Omental fat pad (tissue), 4 donors: ENCODE measurements around the gene MSANTD2. TPM values are rescaled to one million over a fixed set of nuclear protein-coding genes. Genes with fewer than 3 reads are reported as not detected.

ENCODE experiments used
- ATAC-seq: fragments of 150-250 bp; one replicate; pipeline ENCODE4 v1.9.1; 2016; ENCODE audit warnings: mild to moderate bottlenecking, moderate library complexity; ENCODE audit not compliant: low FRiP score
- DNase-seq: peaks from one replicate; pipeline ENCODE4 v3.0.0-alpha.2; 2019; ENCODE audit warnings: low spot score
- CTCF ChIP-seq, 3 donors: fragments of 450-650 bp; IDR thresholded peaks; one replicate each; pipeline ENCODE4 v1.5.1; 2016 to 2017; ENCODE audit warnings: antibody characterized with exemption in 3 of 3, mild to moderate bottlenecking in 3 of 3, moderate library complexity in 2 of 3
- total RNA-seq, 4 donors: library from RNA; depleted of rRNA; stranded (reverse); fragments of >200 nt; gene quantifications; one replicate each; pipeline ENCODE4 v1.1.0, GENCODE V29; 2016

The MSANTD2 gene
- total RNA-seq, 4 donors from 2014 or later: 12.9 to 27.1 (median 16.2) TPM

GRCh38 chr11:124823512-124824376, 23.5 kb upstream of the MSANTD2 start:
- ATAC-seq: no peak

GRCh38 chr11:124821995-124822730, 22.0 kb upstream of the MSANTD2 start:
- no peak for TF ChIP-seq CTCF (IDR thresholded peaks at IDR 0.05)
- ATAC-seq (no peak), DNase-seq (no peak)

More at GRCh38 chr11:124823512-124824376, 23.5 kb upstream of the MSANTD2 start:
- DNase-seq: no peak
- TF ChIP-seq CTCF (IDR thresholded peaks at IDR 0.05): no peak

GRCh38 chr11:124817036-124817435, 16.8 kb upstream of the MSANTD2 start:
- DNase-seq (no peak), ATAC-seq (no peak)
- TF ChIP-seq CTCF (IDR thresholded peaks at IDR 0.05): no peak

DNA sequence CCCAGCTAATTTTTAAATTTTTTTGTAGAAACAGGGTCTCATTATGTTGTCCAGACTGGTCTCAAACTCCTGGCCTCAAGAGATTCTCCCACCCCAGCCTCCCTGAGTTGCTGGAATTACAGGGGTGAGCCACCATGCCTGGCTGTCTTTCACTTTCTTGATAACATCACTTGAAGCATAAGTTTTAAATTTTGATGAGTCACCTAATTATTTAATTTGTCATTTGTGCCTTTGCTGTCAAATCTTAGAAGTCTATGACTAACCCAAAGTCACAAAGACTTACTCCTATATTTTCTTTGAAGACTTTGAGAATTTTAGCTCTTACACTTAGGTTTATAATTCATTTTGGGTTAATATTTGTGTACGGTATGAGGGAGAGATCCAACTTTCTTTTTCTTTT, 14.5 kb upstream of the MSANTD2 start:
- TF ChIP-seq CTCF (IDR thresholded peaks at IDR 0.05): no peak
- DNase-seq (no peak), ATAC-seq (no peak)

DNA sequence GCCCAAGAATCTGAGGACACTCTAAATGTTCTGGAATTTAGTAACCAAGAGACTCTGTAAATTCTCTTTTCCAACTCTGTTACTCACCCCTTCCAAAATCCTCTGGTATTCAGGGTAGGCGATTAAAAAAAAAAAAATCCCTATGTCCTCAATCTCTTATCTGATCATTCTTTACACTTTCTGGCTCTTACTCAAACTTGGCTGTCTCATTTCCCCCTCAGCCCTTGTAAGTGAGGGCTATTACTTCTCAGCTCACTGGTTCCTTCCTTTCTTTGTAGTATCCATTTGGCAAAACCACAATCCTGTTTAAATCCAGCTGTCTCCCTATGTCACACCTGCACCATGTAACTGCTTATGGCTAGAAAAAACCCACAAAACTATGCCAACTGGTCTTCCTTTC, 12.7 kb upstream of the MSANTD2 start:
- TF ChIP-seq CTCF (IDR thresholded peaks at IDR 0.05): no peak
- no peak for ATAC-seq

GRCh38 chr11:124811399-124812125, 11.4 kb upstream of the MSANTD2 start:
- DNase-seq: no peak
- no peak for ATAC-seq
- no peak for TF ChIP-seq CTCF (IDR thresholded peaks at IDR 0.05)

More for the DNA sequence above, 12.7 kb upstream of the MSANTD2 start:
- DNase-seq: no peak
